A549 treated with AZD9567 at 1 μM for 4 hours (cell line): ENCODE measurements around the gene BMP7. TPM values are rescaled to one million over a fixed set of nuclear protein-coding genes. Genes with fewer than 3 reads are reported as not detected.

ENCODE experiments used
- total RNA-seq: library from RNA; stranded (reverse); fragments of 200-300 nt; extraction: Qiagen RNA extraction; gene quantifications from 5 replicates; pipeline ENCODE4 v1.2.3, GENCODE V29; 2022; ENCODE audit not compliant: insufficient read depth

BMP7 gene
- 0.31 to 1.2 TPM (median 0.33 TPM) in 4 of 5 replicates, not detected in the other for total RNA-seq

DNA sequence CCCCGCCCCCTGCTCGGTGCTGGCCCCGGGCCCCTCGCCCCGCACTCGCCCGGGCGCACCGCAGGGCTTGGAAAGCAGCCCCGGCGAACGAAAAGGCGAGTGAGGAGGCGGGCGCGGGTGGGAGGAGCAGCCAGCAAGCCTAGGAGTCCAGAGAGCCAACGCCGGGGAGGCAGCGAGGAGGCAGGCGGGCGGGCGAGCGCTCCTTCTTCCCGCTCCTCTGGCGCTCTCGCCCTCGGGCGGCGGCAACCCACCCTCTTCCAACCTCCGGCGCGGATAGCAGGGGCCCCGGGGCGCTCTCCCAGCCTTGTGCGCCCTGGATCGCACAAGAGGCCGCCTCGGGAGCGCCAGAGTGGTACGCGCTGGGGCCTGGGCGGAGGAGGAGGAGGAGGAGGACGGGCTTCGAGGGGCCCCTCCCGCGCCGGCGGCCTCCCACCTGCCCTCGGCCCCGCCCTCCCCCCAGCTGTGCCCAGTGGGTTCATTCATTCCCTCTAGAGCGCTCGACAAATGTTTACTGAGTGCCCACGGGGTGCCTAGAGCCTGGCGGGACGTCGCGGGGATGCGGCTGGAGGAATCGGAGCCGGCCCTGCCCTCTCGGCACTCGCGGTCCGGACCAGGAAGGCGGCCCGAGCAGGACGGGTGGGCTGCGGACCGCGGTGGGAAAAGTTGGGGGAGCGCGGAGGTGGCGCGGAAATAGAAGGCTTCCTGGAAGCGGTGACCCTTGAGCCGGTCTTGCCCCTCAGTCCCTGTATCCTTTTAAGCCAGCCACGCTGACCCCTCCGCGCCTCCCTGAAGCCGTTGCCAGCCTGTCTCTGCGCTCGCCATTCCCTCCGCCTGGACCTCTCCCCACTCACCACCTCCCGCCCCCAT, at the start of gene BMP7:
Gene BMP7 (minus strand): TSS at position 351 of the 867 bp plus-strand sequence. CDS start 519 bp downstream, outside the sequence.

Other genes starting within 250 kb of the BMP7 start
- not detected in 5 replicates for gene SPO11, start 63.2 kb upstream of the BMP7 start, total RNA-seq
- 59.8 to 104 TPM (median 60.9 TPM) in 5 replicates for gene RAE1, start 84.6 kb upstream of the BMP7 start, total RNA-seq
- gene RBM38, start 124.8 kb upstream of the BMP7 start, total RNA-seq, result 21.0 to 37.9 TPM (median 37.2 TPM) in 5 replicates